ENCODE data around the gene PLAGL2.

PLAGL2 gene

GRCh38 chr20:32230707-32231106 lies 23.2 kb upstream of the PLAGL2 start:
- DNase-seq = no peak

- no peak for DNase-seq
These were observed 21.8 kb upstream of the PLAGL2 start for GRCh38 chr20:32229251-32229747.

GRCh38 chr20:32227744-32228688 lies 20.5 kb upstream of the PLAGL2 start:
- no peak for DNase-seq

GRCh38 chr20:32227306-32227705 lies 19.8 kb upstream of the PLAGL2 start:
- no peak for DNase-seq

- DNase-seq = no peak
These were observed 18.8 kb upstream of the PLAGL2 start for GRCh38 chr20:32226391-32226790.

GRCh38 chr20:32224463-32224862 lies 16.9 kb upstream of the PLAGL2 start:
- DNase-seq = no peak

GRCh38 chr20:32218156-32218900 lies 10.8 kb upstream of the PLAGL2 start:
- DNase-seq = no peak

GRCh38 chr20:32216179-32217142 lies 8.9 kb upstream of the PLAGL2 start:
- no peak for DNase-seq

- DNase-seq = no peak
These were observed 8.2 kb upstream of the PLAGL2 start for GRCh38 chr20:32215729-32216128.

- no peak for DNase-seq
These were observed 7.6 kb upstream of the PLAGL2 start for GRCh38 chr20:32215147-32215546.

- DNase-seq = no peak
These were observed 6.3 kb upstream of the PLAGL2 start for GRCh38 chr20:32213870-32214269.

GRCh38 chr20:32209850-32210605 lies 2.5 kb upstream of the PLAGL2 start:
- DNase-seq = no peak

GRCh38 chr20:32208499-32209154 lies 1.1 kb upstream of the PLAGL2 start:
- no peak for DNase-seq

- DNase-seq = no peak
These were observed 550 bp downstream of the PLAGL2 start for GRCh38 chr20:32206760-32207625.

- no peak for DNase-seq
These were observed 1.4 kb downstream of the PLAGL2 start for GRCh38 chr20:32205843-32206759.

GRCh38 chr20:32205110-32205842 lies 2.3 kb downstream of the PLAGL2 start:
- no peak for DNase-seq

GRCh38 chr20:32204205-32205109 lies 3.1 kb downstream of the PLAGL2 start:
- no peak for DNase-seq

Data from CD4-positive, alpha-beta T cell treated with Interleukin-15 for 1 hour (primary cell).